HepG2 (cell line): ENCODE data around the gene STK4. TPM values are rescaled to one million over a fixed set of nuclear protein-coding genes. Genes with fewer than 3 reads are reported as not detected.

ENCODE experiments used
- ADNP ChIP-seq: sonication (generic); formaldehyde crosslinking; IDR thresholded peaks from 2 replicates; pipeline ENCODE4 v1.4.0; 2020; ENCODE audit warnings: missing genetic modification reagents
- CHD4 ChIP-seq: fragments of 200-600 bp; sonication (generic); IDR thresholded peaks from 2 replicates; pipeline ENCODE4 v1.7.0; 2017; ENCODE audit warnings: mild to moderate bottlenecking, low read length, borderline replicate concordance
- MAFG ChIP-seq: sonication (generic); formaldehyde crosslinking; IDR thresholded peaks from 2 replicates; pipeline ENCODE4 v1.5.1; 2020; ENCODE audit warnings: mild to moderate bottlenecking, missing genetic modification reagents
- ZBTB7B ChIP-seq: sonication (generic); formaldehyde crosslinking; IDR thresholded peaks from 2 replicates; pipeline ENCODE4 v1.4.0; 2020; ENCODE audit warnings: missing genetic modification reagents
- ZNF251 ChIP-seq: sonication (generic); formaldehyde crosslinking; IDR thresholded peaks from 2 replicates; pipeline ENCODE4 v1.9.0; 2021; ENCODE audit warnings: mild to moderate bottlenecking, missing genetic modification reagents
- ZNF597 ChIP-seq: sonication (generic); formaldehyde crosslinking; IDR thresholded peaks from 2 replicates; pipeline ENCODE4 v1.5.0; 2020; ENCODE audit warnings: missing genetic modification reagents
- ZNF609 ChIP-seq: sonication (generic); formaldehyde crosslinking; IDR thresholded peaks from 2 replicates; pipeline ENCODE4 v1.4.0; 2020; ENCODE audit warnings: mild to moderate bottlenecking, missing genetic modification reagents, borderline replicate concordance
- ZNF720 ChIP-seq: sonication (generic); formaldehyde crosslinking; IDR thresholded peaks from 2 replicates; pipeline ENCODE4 v1.4.0; 2020; ENCODE audit warnings: missing genetic modification reagents
- polyA plus RNA-seq, 8 experiments: library from polyadenylated mRNA; depleted of rRNA in 3 of 8; stranded (reverse) in 7 of 8; unstranded in 1 of 8; fragments of >200 nt; fragmentation: Illumina TruSeq in 4 of 8; extraction: Trizol in 4 of 8; gene quantifications; 2 replicates each; pipeline versions ENCODE4 v1.2.1 to v1.2.3, GENCODE V29; 2011 to 2016; ENCODE audit warnings: low read depth in 4 of 8, missing spikeins in 1 of 8, mixed read lengths in 1 of 8; ENCODE audit not compliant: insufficient read depth in 1 of 8
- total RNA-seq, 5 experiments: library from RNA; depleted of rRNA; stranded (reverse); fragments of >200 nt; fragmentation: Illumina TruSeq; extraction: Trizol; gene quantifications; 2 replicates each; pipeline ENCODE4 v1.2.3, GENCODE V29; 2016; ENCODE audit warnings: low read depth in 1 of 5

Gene STK4
- total and polyA plus RNA-seq, 2 of the 13 experiments (the other 11 are each of a cell fraction or from before 2014, with no cell fraction given): 25.6 to 38.3 TPM

- TF ChIP-seq ZNF597 (no peak), CHD4 (peak; percentile 91), MAFG (CRISPR knock-in tag) (no peak), ADNP (0 out of 2 replicates have a peak, but pooled peaks have one; percentile 51), ZNF251 (CRISPR knock-in tag) (no peak), ZNF609 (no peak), ZBTB7B (peak; percentile 4; the same call in 1 of the 2 replicates), ZNF720 (CRISPR knock-in tag) (no peak)
Measured at GRCh38 chr20:44965651-44966029, 672 bp upstream of the STK4 start (continued).
